ENCODE data around the gene RPTOR. TPM values are rescaled to one million over a fixed set of nuclear protein-coding genes. Genes with fewer than 3 reads are reported as not detected.

Gene RPTOR
- polyA plus RNA-seq, 1 of the 3 experiments (the other 2 are of a cell fraction): 14.9 TPM

DNA sequence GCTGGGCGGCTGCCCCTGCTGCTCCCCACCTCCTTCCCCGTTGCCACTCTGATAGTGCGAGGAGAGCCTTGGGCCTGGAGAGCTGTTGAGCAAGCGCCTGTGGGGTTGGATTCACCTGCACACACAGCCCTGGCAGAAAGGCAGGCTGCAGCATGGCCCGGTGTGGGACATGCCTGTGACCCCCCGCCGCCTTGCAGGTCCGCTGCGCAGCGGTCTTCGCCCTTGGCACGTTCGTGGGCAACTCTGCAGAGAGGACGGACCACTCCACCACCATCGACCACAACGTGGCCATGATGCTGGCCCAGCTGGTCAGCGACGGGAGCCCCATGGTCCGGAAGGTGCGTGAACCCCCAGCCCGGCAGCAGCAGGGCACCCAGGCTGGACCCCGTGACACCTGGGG, 340.2 kb downstream of the RPTOR start:
- Histone ChIP-seq H3K4me3 (ENCODE audit: low read depth in 2 of 2, low read length in 1 of 2) (no peak overlapping the region), H3K36me3 (replicated peaks in 1 of 2; ENCODE audit: control insufficient read depth in 1 of 2, insufficient read depth in 2 of 2, low read length in 1 of 2) (peaks cover 29 to 45% of the 10 kb centered on the region in 2 experiments), H3K4me2 (no peak overlapping the region), H3K4me1 (ENCODE audit: control insufficient read depth in 1 of 2, insufficient read depth in 2 of 2, low read depth in 1 of 2, low read length in 1 of 2) (no peaks in the 10 kb centered on the region), H3K9me3 (no peaks in the 10 kb centered on the region), H2AFZ (ENCODE audit: low read depth) (no peak overlapping the region), H4K20me1 (ENCODE audit: insufficient read depth) (no peaks in the 10 kb centered on the region), H3K79me2 (ENCODE audit: insufficient read depth) (no peaks in the 10 kb centered on the region), H3K9ac (no peak overlapping the region), H3K27ac (ENCODE audit: low read depth in 2 of 2, low read length in 1 of 2) (no peak overlapping the region), H3K9me2 (no peaks in the 10 kb centered on the region), H3F3A (replicated peaks; ENCODE audit: insufficient read depth) (peaks cover 3% of the 10 kb centered on the region), H3K27me3 (ENCODE audit: insufficient read depth) (no peaks in the 10 kb centered on the region)
- DNase-seq: no peak
- ChIA-PET CTCF (interaction anchor here (0.6 to 1.0 kb wide), 3 partner anchors 16 to 152 kb away, joined by 3 read pairs; no protein-coding TSS in a partner anchor), POLR2A (no interaction called here)
- no peak for TF ChIP-seq NRF1 (IDR thresholded peaks at IDR 0.05; ENCODE audit: low read depth, low read length)
- TF ChIP-seq EZH2phosphoT487 (IDR thresholded peaks at IDR 0.05; ENCODE audit: borderline replicate concordance, low read depth): no peak
- TF ChIP-seq RFX5 (IDR thresholded peaks at IDR 0.05; ENCODE audit: low read length): no peak
- TF ChIP-seq, protein P1, sequence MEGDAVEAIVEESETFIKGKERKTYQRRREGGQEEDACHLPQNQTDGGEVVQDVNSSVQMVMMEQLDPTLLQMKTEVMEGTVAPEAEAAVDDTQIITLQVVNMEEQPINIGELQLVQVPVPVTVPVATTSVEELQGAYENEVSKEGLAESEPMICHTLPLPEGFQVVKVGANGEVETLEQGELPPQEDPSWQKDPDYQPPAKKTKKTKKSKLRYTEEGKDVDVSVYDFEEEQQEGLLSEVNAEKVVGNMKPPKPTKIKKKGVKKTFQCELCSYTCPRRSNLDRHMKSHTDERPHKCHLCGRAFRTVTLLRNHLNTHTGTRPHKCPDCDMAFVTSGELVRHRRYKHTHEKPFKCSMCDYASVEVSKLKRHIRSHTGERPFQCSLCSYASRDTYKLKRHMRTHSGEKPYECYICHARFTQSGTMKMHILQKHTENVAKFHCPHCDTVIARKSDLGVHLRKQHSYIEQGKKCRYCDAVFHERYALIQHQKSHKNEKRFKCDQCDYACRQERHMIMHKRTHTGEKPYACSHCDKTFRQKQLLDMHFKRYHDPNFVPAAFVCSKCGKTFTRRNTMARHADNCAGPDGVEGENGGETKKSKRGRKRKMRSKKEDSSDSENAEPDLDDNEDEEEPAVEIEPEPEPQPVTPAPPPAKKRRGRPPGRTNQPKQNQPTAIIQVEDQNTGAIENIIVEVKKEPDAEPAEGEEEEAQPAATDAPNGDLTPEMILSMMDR (IDR thresholded peaks at IDR 0.05): no peak
- TF ChIP-seq MEF2A (IDR thresholded peaks at IDR 0.05; ENCODE audit: borderline replicate concordance, low read depth): no peak
- no peak for TF ChIP-seq SIN3A (IDR thresholded peaks at IDR 0.05; ENCODE audit: borderline replicate concordance, low read depth, low read length)
- TF ChIP-seq POLR2AphosphoS5 (IDR thresholded peaks at IDR 0.05; ENCODE audit: low read depth, low read length): no peak
- TF ChIP-seq FOXJ3 (CRISPR knock-in tag; IDR thresholded peaks at IDR 0.05): no peak
- TF ChIP-seq RCOR1 (IDR thresholded peaks at IDR 0.05; ENCODE audit: low read length): no peak
- TF ChIP-seq FOSL2 (IDR thresholded peaks at IDR 0.05; ENCODE audit: borderline replicate concordance, low read depth): no peak
- TF ChIP-seq, protein P2, sequence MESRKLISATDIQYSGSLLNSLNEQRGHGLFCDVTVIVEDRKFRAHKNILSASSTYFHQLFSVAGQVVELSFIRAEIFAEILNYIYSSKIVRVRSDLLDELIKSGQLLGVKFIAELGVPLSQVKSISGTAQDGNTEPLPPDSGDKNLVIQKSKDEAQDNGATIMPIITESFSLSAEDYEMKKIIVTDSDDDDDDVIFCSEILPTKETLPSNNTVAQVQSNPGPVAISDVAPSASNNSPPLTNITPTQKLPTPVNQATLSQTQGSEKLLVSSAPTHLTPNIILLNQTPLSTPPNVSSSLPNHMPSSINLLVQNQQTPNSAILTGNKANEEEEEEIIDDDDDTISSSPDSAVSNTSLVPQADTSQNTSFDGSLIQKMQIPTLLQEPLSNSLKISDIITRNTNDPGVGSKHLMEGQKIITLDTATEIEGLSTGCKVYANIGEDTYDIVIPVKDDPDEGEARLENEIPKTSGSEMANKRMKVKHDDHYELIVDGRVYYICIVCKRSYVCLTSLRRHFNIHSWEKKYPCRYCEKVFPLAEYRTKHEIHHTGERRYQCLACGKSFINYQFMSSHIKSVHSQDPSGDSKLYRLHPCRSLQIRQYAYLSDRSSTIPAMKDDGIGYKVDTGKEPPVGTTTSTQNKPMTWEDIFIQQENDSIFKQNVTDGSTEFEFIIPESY (IDR thresholded peaks at IDR 0.05; ENCODE audit: borderline replicate concordance, low read depth): no peak
- TF ChIP-seq YY1 (IDR thresholded peaks at IDR 0.05; ENCODE audit: low read depth): no peak
- WGBS (ENCODE audit: low lambda C conversion rate): over 99% methylated on average over 9 of the region's 22 CpGs

DNA sequence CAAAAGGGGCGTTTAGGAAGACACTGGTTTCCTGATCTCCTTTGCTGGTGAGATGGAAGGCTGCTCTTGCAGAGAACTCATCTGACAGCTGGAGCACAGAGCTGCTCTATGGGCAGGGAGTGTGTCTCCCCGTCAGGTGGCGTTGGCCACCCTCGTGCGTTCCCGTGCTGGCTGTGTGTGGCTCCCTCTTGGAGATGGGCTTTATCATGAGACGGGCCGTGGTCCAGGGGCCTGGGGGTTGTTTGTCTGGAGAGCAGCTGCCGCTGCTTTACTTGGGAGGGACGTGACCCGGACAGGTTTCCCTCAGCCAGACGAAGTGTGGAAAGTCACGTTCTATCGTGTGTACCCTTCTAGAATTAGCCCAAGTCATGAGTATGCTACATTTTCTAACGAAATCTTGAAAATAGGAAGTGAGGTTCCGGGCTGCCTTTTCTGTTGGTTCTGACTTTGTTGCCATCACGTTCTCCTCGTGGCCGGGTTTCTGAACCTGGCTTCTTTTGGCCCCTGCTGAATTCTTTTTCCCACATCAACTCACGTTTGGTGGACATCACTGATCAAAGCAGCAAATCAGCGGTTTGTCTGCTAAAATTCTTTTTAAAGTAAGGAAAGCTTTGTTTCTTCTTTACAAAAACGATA, 341.4 kb downstream of the RPTOR start:
- WGBS (ENCODE audit: low lambda C conversion rate): 97% methylated on average over 21 of the region's 22 CpGs
- POLR2A ChIA-PET: no interaction called here
- Histone ChIP-seq H3K27ac (ENCODE audit: low read depth in 2 of 2, low read length in 1 of 2) (no peak overlapping the region), H3K9me3 (no peaks in the 10 kb centered on the region), H3K36me3 (replicated peaks in 1 of 2; ENCODE audit: control insufficient read depth in 1 of 2, insufficient read depth in 2 of 2, low read length in 1 of 2) (peaks cover 24 to 35% of the 10 kb centered on the region in 2 experiments), H3K79me2 (ENCODE audit: insufficient read depth) (no peaks in the 10 kb centered on the region), H3K4me2 (no peak overlapping the region), H3K9ac (no peak overlapping the region), H3K9me2 (no peaks in the 10 kb centered on the region), H2AFZ (ENCODE audit: low read depth) (no peak overlapping the region), H4K20me1 (ENCODE audit: insufficient read depth) (no peaks in the 10 kb centered on the region), H3F3A (replicated peaks; ENCODE audit: insufficient read depth) (peaks cover 10% of the 10 kb centered on the region), H3K4me1 (ENCODE audit: control insufficient read depth in 1 of 2, insufficient read depth in 2 of 2, low read depth in 1 of 2, low read length in 1 of 2) (peaks cover 0 to 5% of the 10 kb centered on the region in 2 experiments; a peak in 2 of 4 replicates), H3K4me3 (ENCODE audit: low read depth in 2 of 2, low read length in 1 of 2) (no peak overlapping the region), H3K27me3 (ENCODE audit: insufficient read depth) (no peaks in the 10 kb centered on the region)
- CTCF ChIA-PET: interaction anchor here (1.1 to 1.5 kb wide), 3 partner anchors 20 to 80 kb away, joined by 3 to 8 read pairs (median 3); no protein-coding TSS in a partner anchor
- DNase-seq: no peak
- no peak for TF ChIP-seq NRF1 (IDR thresholded peaks at IDR 0.05; ENCODE audit: low read depth, low read length)
- TF ChIP-seq CHD2 (IDR thresholded peaks at IDR 0.05; ENCODE audit: low read length, partially characterized antibody): no peak
- TF ChIP-seq GABPA (IDR thresholded peaks at IDR 0.05; ENCODE audit: low read depth): no peak
- no peak for TF ChIP-seq TEAD4 (IDR thresholded peaks at IDR 0.05; ENCODE audit: borderline replicate concordance, insufficient read depth)
- TF ChIP-seq SMC3 (IDR thresholded peaks at IDR 0.05; ENCODE audit: low read depth, low read length): no peak
- no peak for TF ChIP-seq RCOR1 (IDR thresholded peaks at IDR 0.05; ENCODE audit: low read length)
- TF ChIP-seq SIN3A (IDR thresholded peaks at IDR 0.05; ENCODE audit: borderline replicate concordance, low read depth, low read length): no peak
- no peak for TF ChIP-seq NFIC (IDR thresholded peaks at IDR 0.05; ENCODE audit: borderline replicate concordance)
